GM23338 (cell line): Measurements from ENCODE around the gene DDX50. TPM values are rescaled to one million over a fixed set of nuclear protein-coding genes. Genes with fewer than 3 reads are reported as not detected.

ENCODE experiments used
- ATAC-seq: fragments of 200-7000 bp; cut with Tn5 transposase; 3 replicates; pipeline ENCODE4 v1.9.1; 2020
- DNase-seq: peaks from one replicate; pipeline ENCODE4 v3.0.0-alpha.2; 2015; ENCODE audit warnings: low spot score
- H2AFZ ChIP-seq: fragments of 200-600 bp; sonication (generic); 2 replicates; pipeline ENCODE4 v1.8.0; 2016; ENCODE audit warnings: antibody characterized with exemption, mild to moderate bottlenecking, moderate library complexity
- H3F3A ChIP-seq: fragments of 200-600 bp; sonication (generic); replicated peaks from 2 replicates; pipeline ENCODE4 v1.8.0; 2017; ENCODE audit warnings: antibody characterized with exemption, mixed run types, low read depth
- H3K27ac ChIP-seq: fragments of 200-600 bp; sonication (generic); 2 replicates; pipeline ENCODE4 v1.6.1; 2016; ENCODE audit warnings: low read depth
- H3K27me3 ChIP-seq: fragments of 200-600 bp; sonication (generic); 2 replicates; pipeline ENCODE4 v1.8.0; 2016; ENCODE audit warnings: mild to moderate bottlenecking, mixed run types, moderate library complexity; ENCODE audit not compliant: insufficient read depth
- H3K36me3 ChIP-seq: fragments of 200-600 bp; sonication (generic); 2 replicates; pipeline ENCODE4 v1.8.0; 2016; ENCODE audit warnings: mild to moderate bottlenecking; ENCODE audit not compliant: insufficient read depth
- H3K4me1 ChIP-seq: fragments of 200-600 bp; sonication (generic); 2 replicates; pipeline ENCODE4 v1.8.0; 2016; ENCODE audit warnings: mild to moderate bottlenecking, moderate library complexity; ENCODE audit not compliant: insufficient read depth
- H3K4me2 ChIP-seq: fragments of 200-600 bp; sonication (generic); 2 replicates; pipeline ENCODE4 v1.7.1; 2017; ENCODE audit warnings: mixed run types
- H3K4me3 ChIP-seq: fragments of 200-600 bp; sonication (generic); 2 replicates; pipeline ENCODE4 v1.6.1; 2016; ENCODE audit warnings: mixed run types
- H3K79me2 ChIP-seq: fragments of 200-600 bp; sonication (generic); replicated peaks from 2 replicates; pipeline ENCODE4 v1.8.0; 2017; ENCODE audit warnings: mild to moderate bottlenecking; ENCODE audit not compliant: insufficient read depth
- H3K9me2 ChIP-seq: fragments of 200-600 bp; sonication (generic); 2 replicates; pipeline ENCODE4 v1.8.0; 2017; ENCODE audit not compliant: insufficient read depth
- H4K20me1 ChIP-seq: fragments of 200-600 bp; sonication (generic); replicated peaks from 2 replicates; pipeline ENCODE4 v1.8.0; 2017; ENCODE audit warnings: mild to moderate bottlenecking; ENCODE audit not compliant: insufficient read depth
- H3K27ac Mint-ChIP-seq: 2 replicates; pipeline ENCODE4 v1.8.0; 2020; ENCODE audit warnings: inconsistent platforms, mild to moderate bottlenecking, moderate library complexity, mixed read lengths
- H3K27me3 Mint-ChIP-seq: 3 replicates; pipeline ENCODE4 v1.8.0; 2022; ENCODE audit warnings: low read depth, mild to moderate bottlenecking, moderate library complexity, mixed read lengths, inconsistent platforms; ENCODE audit not compliant: insufficient read depth, poor library complexity
- H3K36me3 Mint-ChIP-seq: 3 replicates; pipeline ENCODE4 v1.8.0; 2021; ENCODE audit warnings: low read depth, mild to moderate bottlenecking, inconsistent platforms, moderate library complexity, mixed read lengths
- H3K4me1 Mint-ChIP-seq: 3 replicates; pipeline ENCODE4 v1.8.0; 2020; ENCODE audit warnings: mild to moderate bottlenecking, inconsistent platforms, mixed read lengths
- H3K4me3 Mint-ChIP-seq: 3 replicates; pipeline ENCODE4 v1.8.0; 2021; ENCODE audit warnings: moderate library complexity, mild to moderate bottlenecking, inconsistent platforms, mixed read lengths
- H3K9me3 Mint-ChIP-seq: 3 replicates; pipeline ENCODE4 v1.8.0; 2020; ENCODE audit warnings: moderate library complexity, mild to moderate bottlenecking, inconsistent platforms, mixed read lengths
- CREB1 ChIP-seq: fragments of 250-450 bp; sonication (Bioruptor Pico); IDR thresholded peaks from 2 replicates; pipeline ENCODE4 v1.5.0; 2020; ENCODE audit warnings: low read depth, mild to moderate bottlenecking, moderate library complexity
- CTCF ChIP-seq, 2 experiments: fragments of 200-600 bp in 1 of 2; sonication (generic) in 1 of 2; conservative IDR thresholded peaks; 2 replicates each; pipeline versions ENCODE4 v1.5.1 to v1.6.1; 2016 to 2017; ENCODE audit warnings: antibody characterized with exemption in 2 of 2, low read depth in 2 of 2, mild to moderate bottlenecking in 2 of 2, moderate library complexity in 1 of 2
- ETS1 ChIP-seq: IDR thresholded peaks from 2 replicates; pipeline ENCODE4 v1.6.1; 2016; ENCODE audit warnings: antibody characterized with exemption
- EZH2 ChIP-seq: fragments of 200-600 bp; sonication (generic); IDR thresholded peaks from one replicate; pipeline ENCODE4 v1.8.0; 2017; ENCODE audit warnings: antibody characterized with exemption, mild to moderate bottlenecking, low read depth; ENCODE audit not compliant: unreplicated experiment
- EZH2phosphoT487 ChIP-seq: fragments of 200-600 bp; sonication (generic); IDR thresholded peaks from one replicate; pipeline ENCODE4 v1.8.1; 2018; ENCODE audit warnings: antibody characterized with exemption; ENCODE audit not compliant: unreplicated experiment
- JUNB ChIP-seq: IDR thresholded peaks from one replicate; pipeline ENCODE4 v1.6.1; 2016; ENCODE audit warnings: antibody characterized with exemption; ENCODE audit not compliant: unreplicated experiment
- NANOG ChIP-seq: IDR thresholded peaks from 2 replicates; pipeline ENCODE4 v1.6.1; 2016; ENCODE audit warnings: antibody characterized with exemption, borderline replicate concordance
- POLR2AphosphoS5 ChIP-seq: IDR thresholded peaks from 2 replicates; pipeline ENCODE4 v1.6.1; 2016; ENCODE audit warnings: antibody characterized with exemption, low read depth
- REST ChIP-seq: IDR thresholded peaks from one replicate; pipeline ENCODE4 v1.6.1; 2018; ENCODE audit warnings: antibody characterized with exemption; ENCODE audit not compliant: unreplicated experiment
- STAT1 ChIP-seq: IDR thresholded peaks from one replicate; pipeline ENCODE4 v1.6.1; 2016; ENCODE audit warnings: antibody characterized with exemption; ENCODE audit not compliant: unreplicated experiment
- ZNF114 ChIP-seq: fragments of 250-450 bp; sonication (Bioruptor Pico); IDR thresholded peaks from 2 replicates; pipeline ENCODE4 v1.5.0; 2020; ENCODE audit warnings: mild to moderate bottlenecking, moderate library complexity
- ZNF331 ChIP-seq: fragments of 250-450 bp; sonication (Bioruptor Pico); IDR thresholded peaks from 2 replicates; pipeline ENCODE4 v1.5.0; 2020; ENCODE audit warnings: low read depth, mild to moderate bottlenecking, moderate library complexity
- ZNF462 ChIP-seq: fragments of 250-450 bp; sonication (Bioruptor Pico); IDR thresholded peaks from 2 replicates; pipeline ENCODE4 v1.5.0; 2020; ENCODE audit warnings: mild to moderate bottlenecking, moderate library complexity
- polyA plus RNA-seq: library from polyadenylated mRNA; unstranded; fragments of >200 nt; fragmentation: Nextera tagmentation; extraction: Ambion mirVana; gene quantifications from 2 replicates; pipeline ENCODE4 v1.2.1, GENCODE V29; 2016
- total RNA-seq: library from RNA; depleted of rRNA; stranded (reverse); fragments of >200 nt; shearing (Covaris generic); gene quantifications from 2 replicates; pipeline ENCODE4 v1.2.3, GENCODE V29; 2014

Gene DDX50
- total and polyA plus RNA-seq, 2 experiments from 2014 or later: 37.2 TPM

- Histone ChIP-seq H3K36me3 (no peaks in the 10 kb centered on the region), H3K4me3 (no peak overlapping the region), H3K27ac (no peak overlapping the region), H3K4me2 (no peak overlapping the region), H3F3A (no peaks in the 10 kb centered on the region), H3K79me2 (peaks cover 7% of the 10 kb centered on the region; the same call in 1 of the 2 replicates), H2AFZ (no peak overlapping the region), H3K9me2 (no peaks in the 10 kb centered on the region), H3K4me1 (no peaks in the 10 kb centered on the region), H4K20me1 (peaks cover 4% of the 10 kb centered on the region; the same call in 1 of the 2 replicates), H3K27me3 (no peaks in the 10 kb centered on the region)
- H3K27ac Mint-ChIP-seq: no peak overlapping the region
- no peak for DNase-seq
- peaks cover 8% of the 10 kb centered on the region for H3K27me3 Mint-ChIP-seq
- TF ChIP-seq ZNF462 (CRISPR knock-in tag) (no peak), EZH2 (no peak), ETS1 (no peak), REST (no peak), CTCF (conservative IDR thresholded peaks at IDR 0.05; ENCODE audit: low read depth in 2 of 2) (no peak), EZH2phosphoT487 (no peak), JUNB (no peak), NANOG (no peak), STAT1 (no peak), ZNF331 (CRISPR knock-in tag) (no peak), POLR2AphosphoS5 (no peak), CREB1 (CRISPR knock-in tag) (no peak), ZNF114 (no peak)
- H3K4me3 Mint-ChIP-seq: no peak overlapping the region; the same call in 2 of the 3 replicates
- peaks cover 25% of the 10 kb centered on the region for H3K36me3 Mint-ChIP-seq
- no peaks in the 10 kb centered on the region for H3K4me1 Mint-ChIP-seq
- ATAC-seq: no peak
- no peaks in the 10 kb centered on the region for H3K9me3 Mint-ChIP-seq
Measured at GRCh38 chr10:68925489-68925888, 24.4 kb downstream of the DDX50 start.
